NCI-H2196 treated with DMSO at 0.1 percent for 48 hours (cell line): Measurements from ENCODE around the gene TSPEAR.
"Not testable (repeated sequence)": the region's sequence is repeated elsewhere in the genome, so short reads cannot be mapped to it uniquely, and the experiment has no call there.

ENCODE experiments used
- DNase-seq: peaks from one replicate; lab custom pipeline; 2025; ENCODE audit not compliant: unreplicated experiment; lab: John Stamatoyannopoulos, UW

The TSPEAR gene

DNA sequence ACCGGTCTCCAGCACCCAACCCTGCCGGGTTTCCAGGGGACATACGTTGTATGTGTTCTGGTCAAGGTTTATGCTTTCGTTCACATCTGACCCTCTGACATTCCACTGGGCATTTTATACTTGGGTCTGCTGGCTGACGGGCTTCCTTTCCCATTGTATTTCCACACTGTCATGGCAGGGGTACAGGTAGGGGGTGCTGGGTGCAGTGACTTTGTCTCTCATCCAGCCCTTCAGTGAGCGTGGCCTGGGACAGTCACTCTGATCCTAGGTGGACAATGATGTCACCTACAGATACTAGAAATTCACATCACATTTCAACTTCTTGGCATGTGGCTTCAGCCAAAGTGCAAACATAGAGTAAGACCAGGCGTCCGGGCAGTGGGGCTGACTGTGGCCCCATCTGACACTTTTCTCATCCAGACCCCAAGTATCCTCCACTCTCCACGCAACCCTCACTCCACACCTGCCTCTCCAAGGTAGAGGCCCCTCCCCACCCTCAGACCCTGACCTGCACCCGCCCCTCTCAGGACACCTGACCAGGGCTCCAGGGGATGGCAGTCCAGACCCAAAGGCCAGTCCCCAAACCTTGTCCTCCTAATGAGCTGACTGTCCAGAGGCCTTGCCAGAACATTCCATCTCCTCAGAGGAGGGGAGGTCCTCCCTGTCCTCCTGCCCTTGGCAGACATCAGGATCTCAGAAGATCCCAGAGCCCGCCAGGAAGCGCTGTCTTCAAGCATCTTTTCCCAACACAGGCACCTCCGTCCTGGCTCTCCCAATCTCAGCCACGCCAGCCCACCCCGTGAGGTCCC is 75.0 kb downstream of the TSPEAR start:
- no peak for DNase-seq

DNA sequence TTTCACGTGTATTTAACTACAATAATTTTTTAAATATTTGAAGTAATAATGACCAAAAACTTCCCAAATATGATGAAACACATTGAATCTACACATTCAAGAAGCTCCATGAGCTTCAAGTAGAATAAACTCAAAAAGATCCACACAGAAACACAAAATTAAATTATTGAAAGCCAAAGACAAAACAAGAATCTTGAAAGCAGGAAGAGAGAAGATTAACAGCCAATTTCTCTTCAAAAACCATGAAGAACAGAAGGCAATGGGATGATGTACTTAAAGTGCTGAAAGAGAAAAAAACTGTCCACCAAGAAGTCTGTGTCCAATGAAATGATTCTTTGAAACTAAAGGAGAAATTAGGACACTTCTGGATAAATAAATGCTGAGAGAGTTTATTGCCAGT is 79.3 kb downstream of the TSPEAR start:
- no peak for DNase-seq

DNA sequence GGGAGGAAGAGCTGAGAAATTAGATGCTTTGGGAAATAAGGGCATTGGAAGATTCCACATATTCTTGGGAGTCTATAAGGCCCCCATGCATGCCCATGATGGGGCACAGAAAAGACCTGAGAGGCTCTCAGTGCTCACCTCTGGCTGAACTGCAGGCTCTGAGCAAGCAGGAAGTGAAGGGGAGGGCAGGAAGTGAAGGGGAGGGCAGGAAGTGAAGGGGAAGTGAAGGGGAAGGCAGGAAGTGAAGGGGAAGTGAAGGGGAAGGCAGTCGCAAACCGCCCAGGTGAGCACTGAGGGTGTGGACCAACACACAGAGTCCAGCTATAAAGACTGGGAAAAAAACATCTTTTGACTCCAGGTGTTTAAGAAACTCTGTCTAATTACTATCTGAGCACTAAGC is 80.9 kb downstream of the TSPEAR start:
- DNase-seq = no peak

DNA sequence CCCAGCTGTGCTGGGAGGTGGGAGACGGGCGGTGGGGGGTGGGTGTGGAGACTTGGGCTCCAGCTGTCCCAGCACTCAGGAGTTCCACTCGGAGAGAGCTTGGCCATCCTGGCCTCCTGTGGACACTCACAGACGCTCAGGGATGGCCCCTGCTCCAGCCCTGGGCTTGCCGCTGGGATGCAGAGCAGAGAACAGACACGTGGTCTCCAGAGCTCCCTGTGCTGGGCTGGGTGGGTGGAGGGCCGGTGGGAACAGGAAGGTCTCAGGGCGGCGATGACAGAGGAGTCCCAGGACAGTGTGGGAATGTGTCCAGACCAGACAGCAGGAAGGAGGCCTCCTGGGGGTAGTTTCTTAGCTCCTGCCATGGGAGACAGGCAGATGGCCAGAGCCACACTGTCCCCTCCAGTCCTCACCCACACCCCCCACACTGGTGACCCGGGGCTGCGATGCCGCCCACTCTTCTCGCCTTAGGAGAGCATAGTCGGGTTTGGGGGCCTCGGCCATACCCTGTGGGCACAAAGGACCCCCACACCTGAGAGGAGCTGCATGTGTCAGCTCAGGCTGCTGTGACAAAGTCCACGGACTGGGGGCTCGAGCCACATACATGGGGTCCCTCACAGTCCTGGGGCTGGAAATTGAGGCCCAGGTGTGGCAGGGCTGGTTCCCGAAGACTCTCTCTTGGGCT is 82.5 kb downstream of the TSPEAR start:
- DNase-seq = no peak

DNA sequence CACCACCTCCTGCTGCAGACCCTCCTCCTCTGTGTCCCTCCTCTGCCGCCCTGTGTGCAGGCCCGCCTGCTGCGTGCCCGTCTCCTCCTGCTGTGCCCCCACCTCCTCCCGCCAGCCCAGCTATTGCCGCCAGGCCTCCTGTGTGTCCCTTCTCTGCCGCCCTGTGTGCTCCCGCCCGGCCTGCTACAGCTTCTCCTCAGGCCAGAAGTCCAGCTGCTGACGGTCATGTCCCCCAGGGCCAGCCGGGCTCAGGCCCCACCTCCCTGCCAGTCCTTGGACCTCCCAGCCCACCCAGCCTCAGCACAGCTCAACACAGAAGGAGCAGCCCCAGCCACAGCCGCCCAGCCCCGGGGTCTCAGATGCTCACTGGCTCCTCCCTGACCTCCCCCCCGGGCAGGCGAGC is 83.5 kb downstream of the TSPEAR start:
- DNase-seq = not testable (repeated sequence)

DNA sequence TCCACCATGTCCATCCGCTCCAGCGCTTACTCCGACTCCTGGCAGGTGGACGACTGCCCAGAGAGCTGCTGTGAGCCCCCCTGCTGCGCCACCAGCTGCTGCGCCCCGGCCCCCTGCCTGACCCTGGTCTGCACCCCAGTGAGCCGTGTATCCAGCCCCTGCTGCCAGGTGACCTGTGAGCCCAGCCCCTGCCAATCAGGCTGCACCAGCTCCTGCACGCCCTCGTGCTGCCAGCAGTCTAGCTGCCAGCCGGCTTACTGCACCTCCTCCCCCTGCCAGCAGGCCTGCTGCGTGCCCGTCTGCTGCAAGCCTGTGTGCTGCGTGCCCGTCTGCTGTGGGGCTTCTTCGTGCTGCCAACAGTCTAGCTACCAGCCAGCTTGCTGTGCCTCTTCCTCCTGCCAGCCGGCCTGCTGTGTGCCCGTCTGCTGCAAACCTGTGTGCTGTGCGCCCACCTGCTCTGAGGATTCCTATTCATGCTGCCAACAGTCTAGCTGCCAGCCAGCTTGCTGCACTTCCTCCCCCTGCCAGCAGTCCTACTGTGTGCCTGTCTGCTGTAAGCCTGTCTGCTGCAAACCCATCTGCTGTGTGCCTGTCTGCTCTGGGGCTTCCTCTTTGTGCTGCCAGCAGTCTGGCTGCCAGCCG is 84.1 kb downstream of the TSPEAR start:
- DNase-seq = not testable (repeated sequence)

DNA sequence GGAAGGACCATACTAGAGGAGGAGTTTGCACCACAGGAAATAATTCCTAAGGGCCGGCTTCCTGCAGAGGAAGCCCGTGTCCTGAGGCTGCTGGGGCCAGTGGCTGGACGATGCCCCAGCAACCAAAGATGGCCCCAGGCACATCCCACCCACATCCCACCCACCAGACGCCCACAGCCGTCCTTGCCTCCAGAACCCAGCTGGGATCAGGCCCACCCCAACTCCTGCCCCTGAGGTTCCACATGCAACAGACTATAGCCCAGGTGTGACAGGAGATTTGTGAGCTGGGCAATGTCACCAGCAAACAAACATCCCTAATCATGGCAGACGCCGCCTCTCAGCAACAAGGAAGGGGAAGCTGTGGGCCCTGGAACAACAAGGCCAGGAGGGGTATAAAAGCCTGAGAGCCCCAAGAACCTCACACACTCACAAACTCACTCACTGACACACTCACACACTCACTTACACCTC is 84.7 kb downstream of the TSPEAR start, which contains the start of gene KRTAP10-9:
Gene KRTAP10-9 (plus strand): TSS at position 421 of the 471 bp plus-strand sequence. CDS start 79 bp downstream, outside the sequence.
- DNase-seq = no peak

DNA sequence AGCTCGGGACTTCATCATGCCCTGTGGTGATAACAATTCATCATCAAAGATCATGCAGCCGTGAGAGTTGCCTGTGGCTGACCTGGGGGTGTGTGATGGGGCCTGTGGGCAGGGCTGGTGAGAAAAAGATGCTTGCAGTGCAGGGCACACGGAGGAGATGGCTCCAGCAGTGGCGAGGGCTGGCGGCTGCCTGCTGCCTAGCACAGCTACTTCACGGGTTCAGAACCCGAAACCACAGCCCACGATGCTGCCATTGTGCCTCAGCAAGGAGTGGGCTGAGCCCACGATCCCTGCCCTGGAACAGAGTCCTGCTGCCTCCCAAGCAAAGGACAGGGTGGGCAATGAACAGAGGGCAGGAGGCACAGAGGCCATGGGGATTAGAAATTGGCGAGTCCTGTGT is 85.1 kb downstream of the TSPEAR start:
- no peak for DNase-seq

DNA sequence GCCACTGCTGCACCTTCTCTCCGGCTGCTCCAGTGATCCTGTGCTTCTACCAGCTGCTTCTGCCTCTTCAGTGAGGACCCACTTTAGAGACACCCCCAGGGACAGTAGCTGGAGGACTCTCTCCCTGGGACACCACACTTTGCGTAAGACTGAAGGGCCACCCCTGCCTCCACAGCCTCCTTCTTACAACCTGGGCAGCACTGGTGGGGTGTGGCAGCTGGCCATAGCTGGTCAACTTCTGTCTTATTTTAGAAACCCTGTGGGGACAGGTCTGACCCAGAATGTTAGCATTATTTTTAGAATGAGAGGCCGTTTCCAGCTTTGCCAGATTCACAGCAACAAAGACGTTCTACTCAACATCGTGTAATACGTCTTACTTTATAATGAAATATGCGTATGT is 85.6 kb downstream of the TSPEAR start:
- no peak for DNase-seq

DNA sequence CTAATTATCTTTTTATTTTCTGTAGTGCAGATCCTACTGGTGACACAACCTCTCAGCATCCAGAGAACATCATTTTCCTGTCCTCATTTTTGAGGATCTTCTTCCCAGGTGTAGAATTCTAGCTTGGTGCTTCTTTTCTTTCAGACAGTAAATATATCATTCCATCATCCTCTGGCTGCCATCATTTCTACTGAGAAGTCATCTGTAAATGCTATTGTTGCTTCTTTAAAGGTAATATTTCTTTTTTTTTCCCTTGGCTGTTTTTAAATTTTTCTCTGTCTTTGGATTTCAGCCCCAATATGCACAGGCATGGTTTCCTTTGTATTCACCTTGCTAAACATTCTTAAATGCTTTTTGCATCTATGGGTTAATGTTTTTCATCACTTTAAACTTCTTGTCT is 87.8 kb downstream of the TSPEAR start:
- no peak for DNase-seq

DNA sequence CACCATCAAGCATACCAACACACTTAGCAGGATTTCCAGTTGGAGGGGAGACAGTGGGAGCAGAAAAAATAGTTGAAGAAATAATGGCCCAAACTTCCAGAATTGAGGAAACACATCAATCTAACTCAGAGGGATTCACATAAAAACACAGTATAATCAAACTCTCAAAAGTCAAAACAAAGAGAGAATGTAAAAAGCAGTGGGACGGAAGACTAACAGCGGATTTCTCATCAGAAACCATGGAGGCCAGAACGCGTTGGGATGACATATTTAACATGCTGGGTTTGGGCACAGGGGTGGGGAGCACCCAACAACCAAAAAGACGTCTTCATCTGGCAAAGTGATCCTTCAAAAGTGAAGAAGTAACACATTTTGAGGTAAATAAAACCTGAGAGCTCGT is 91.5 kb downstream of the TSPEAR start:
- DNase-seq = no peak

DNA sequence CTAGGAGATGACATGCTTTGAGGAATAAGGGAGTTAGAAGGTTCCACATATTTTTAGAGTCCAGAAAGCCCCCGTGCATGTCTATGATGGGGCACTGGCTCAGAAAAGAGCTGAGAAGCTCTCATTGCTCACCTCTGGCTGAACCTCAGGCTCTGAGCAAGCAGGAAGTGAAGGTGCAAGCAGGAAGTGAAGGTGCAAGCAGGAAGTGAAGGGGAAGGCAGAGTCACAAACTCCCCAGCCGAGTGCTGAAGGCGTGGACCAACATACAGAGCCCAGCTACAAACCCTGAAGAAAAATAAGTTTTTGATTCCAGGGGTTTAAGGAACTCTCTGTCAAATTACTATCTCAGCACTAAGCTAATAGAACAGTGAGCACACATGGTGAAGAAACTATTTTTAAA is 92.5 kb downstream of the TSPEAR start:
- DNase-seq = no peak

DNA sequence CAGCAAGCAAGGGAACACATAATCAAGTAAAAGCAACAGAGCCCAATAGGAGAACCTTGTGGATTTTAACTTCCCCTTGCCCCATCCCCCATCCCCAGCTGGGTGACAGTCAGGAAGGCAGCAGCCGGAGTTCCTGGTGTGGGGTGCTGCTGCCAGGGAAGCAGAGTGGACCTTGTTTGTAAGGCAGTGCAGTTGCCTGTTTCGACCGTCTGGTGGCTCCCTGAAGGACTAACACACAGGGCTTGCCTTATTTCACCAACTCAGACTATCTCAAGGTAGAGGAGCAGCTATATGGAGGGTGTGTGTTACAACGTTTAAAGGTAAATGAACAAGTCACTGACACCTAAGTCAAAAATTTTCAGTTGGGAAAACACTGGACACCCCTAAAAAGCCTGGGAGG is 92.9 kb downstream of the TSPEAR start:
- DNase-seq = no peak

DNA sequence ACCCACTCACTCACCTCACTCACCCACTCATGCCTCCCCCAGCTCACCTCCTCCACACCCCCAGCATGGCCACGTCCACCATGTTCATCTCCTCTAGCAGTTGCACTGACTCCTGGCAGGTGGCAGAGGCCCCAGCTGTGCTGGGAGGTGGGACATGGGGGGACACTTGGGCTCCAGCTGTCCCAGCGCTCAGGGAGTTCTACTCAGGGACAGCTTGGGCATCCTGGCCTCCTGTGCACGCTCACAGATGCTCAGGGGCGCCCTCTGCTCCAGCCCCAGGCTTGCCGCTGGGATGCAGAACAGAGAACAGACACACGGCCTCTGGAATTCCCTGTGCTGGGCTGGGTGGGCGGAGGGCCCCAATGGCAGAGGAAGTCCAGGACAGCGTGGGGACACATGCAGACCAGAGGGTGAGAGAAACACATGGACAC is 94.3 kb downstream of the TSPEAR start:
- DNase-seq = no peak

DNA sequence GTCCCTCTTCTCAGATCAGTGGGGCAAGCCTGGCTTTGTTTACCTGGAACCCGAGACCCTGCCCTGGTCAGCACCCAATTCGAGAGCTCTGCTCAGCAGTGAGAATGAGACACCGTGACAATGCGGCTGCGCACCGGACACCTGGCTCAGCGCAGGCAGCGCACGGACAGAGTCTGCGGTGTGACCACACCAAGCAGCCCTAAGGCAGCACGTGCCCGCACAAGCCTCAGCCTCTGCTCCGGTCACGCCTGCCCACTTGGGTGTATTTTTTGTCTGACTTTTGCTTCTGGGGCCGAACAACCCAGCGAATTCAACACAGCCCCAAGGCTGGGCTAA is 94.8 kb downstream of the TSPEAR start:
- no peak for DNase-seq

DNA sequence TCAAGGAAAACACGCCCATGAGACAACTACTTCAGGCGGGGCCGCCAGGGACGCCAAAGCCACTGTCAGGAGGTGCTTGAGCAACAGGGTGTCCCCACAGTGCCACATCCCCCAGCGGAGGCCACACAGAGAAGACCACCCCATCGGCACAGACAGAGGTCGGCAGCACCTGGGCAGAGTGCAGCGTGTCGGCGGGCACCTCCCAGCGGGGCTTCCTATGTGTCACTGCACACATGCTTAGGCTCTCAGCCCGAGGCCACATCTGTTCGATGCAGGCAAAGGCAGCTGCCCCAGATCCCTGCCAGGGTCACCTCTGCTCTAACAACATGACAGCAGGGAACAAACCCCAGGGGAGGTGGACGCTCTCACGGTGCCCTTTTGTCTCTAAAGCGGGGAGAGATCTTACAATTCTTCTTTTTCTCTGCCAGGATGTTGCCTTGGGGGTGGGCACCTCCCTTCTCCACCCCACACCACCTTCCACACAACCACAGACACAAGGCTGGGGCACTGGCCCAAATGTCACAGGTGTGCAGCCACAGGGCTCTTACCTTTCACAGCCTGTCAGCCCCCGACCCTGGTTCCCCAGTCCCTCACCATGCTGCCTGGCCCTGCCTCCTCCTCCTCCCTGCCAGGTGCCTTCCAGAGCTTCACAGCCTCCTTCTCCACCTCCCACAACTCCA is 95.3 kb downstream of the TSPEAR start:
- no peak for DNase-seq

DNA sequence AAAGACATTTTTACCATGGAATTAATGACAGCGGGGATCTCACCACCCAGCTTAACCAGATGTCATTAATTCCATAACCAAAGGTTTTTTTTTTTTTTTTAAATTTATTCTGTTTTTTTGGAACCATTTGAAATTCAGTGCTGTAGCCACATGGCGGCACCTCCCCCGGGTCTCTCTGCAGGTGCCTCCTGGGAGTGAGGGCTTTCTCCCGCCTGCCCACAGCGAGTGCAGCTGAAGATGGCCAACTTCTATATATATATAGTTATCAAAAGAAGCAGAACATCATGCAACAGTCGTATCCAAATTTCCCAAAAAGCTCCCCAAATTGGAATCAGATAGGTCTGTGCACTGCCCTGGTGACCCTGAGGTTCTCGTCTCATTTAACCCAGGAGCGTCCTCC is 95.9 kb downstream of the TSPEAR start:
- DNase-seq = no peak

DNA sequence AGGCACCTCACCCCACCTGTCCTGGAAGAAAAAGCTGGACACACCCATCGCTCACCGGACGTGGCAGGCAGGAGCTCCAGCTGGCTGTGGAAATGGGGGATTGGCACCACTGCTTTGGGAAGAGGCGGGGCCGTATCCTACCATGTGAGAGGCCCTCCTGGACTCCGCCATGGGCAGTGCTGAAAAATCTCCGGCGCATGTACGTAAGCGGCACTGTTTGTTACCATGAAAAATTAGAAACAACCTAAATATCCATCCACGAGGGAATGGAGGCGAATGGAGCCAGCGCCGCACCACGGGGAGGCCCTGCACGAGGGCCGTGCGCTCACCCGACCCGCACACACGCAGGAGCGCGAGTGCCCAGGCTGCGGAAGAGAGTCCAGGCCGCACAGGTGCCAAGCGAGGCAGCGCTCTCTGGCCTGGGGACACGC is 96.4 kb downstream of the TSPEAR start:
- no peak for DNase-seq

DNA sequence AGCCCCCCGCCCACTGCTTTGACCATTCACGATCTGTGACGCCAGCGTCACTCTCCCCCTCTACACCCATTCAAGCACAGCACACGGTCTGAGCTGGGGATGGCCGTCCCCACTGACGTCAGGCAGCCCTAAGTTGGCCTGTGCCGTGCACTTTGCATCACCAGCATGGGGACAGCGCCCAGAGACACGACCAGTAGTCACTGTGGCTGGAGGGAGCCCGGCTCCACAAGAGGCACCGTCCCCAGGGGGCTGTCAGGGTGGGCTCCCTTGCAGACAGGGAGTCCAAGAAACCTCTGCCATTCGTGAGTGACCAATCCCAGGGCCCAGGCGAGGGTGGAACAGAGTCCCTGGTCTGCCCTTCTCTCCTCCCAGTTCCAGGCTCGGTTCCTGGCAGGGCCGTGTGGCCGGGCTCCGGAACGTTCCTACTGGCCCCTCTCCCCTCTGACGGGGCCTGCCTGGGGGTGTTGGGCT is 97.2 kb downstream of the TSPEAR start:
- DNase-seq = no peak

DNA sequence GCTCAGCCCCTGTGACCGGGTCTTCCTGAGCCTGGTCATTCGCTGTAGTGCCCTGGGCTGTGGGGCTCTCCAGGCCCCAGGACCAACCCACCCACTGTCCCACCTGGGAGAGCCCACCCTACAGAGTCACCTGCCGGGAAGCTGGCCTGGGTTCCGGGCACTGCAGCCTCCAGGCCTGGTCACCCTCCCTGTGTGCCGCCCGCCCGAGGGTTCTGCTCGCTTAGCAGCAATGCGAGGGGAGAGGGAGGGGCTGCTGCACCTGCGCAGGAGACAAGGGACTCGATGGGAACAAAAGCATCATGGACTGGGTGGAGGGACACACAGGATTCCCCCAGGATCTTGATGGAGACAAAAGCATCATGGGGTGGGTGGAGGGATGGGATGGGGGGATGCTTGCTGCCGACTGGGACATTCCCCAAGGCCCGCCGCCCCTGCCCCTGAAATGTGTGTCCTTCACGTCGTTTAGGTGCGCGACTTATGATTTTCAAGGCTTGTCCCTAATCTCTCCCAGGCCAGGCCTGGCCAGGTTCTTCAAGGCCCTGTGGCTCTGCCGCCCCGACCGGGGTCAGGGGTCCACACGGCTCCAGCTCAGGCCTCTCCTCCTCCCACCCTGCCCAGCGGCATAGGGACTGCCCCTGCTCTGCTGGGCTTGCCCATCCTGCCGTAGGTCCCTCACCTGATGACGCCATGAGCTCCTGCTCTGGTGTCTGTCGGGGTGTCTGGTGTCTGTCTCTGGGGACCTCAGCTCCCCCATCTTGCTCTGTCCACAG is 97.8 kb downstream of the TSPEAR start:
- no peak for DNase-seq
